ENCODE data around the gene PROB1. TPM values are rescaled to one million over a fixed set of nuclear protein-coding genes. Genes with fewer than 3 reads are reported as not detected.

PROB1 gene
- total RNA-seq, 4 donors from 2014 or later, result 0.55 to 1.1 (median 0.60) TPM; not detected in 1

- H3K4me1 ChIP-seq, result peaks cover 18 to 26% (median 25%) of the 10 kb centered on the region in 4 donors
- H3K4me3 ChIP-seq, result no peak overlapping the region
- peak; percentile 8 for DNase-seq
- H3K36me3 ChIP-seq, result no peaks in the 10 kb centered on the region
- intact Hi-C loops (cut with DNase I; ENCODE audit: low total_unique reads) (no loop called here), in situ Hi-C loops (cut with MboI; ENCODE audit: low pct_ligation_motif_present in 1 of 4, low pct_unique_long_range_greater_than_20kb in 1 of 4, low sequenced_read_pairs in 3 of 4) (no loop called here)
- no peak overlapping the region for H3K27ac ChIP-seq
- H3K27me3 ChIP-seq, result no peaks in the 10 kb centered on the region
- no peak for TF ChIP-seq CTCF (IDR thresholded peaks at IDR 0.05)
- TF ChIP-seq EP300 (IDR thresholded peaks at IDR 0.05; ENCODE audit: low read depth), result no peak
- no peak for TF ChIP-seq POLR2A (IDR thresholded peaks at IDR 0.05)
- TF ChIP-seq POLR2AphosphoS5 (IDR thresholded peaks at IDR 0.05), result no peak
- no peaks in the 10 kb centered on the region for H3K9me3 ChIP-seq
- 84 to 94% methylated on average over 7 to 47 of the region's 47 CpGs for WGBS, 2 donors (ENCODE audit: low coverage in 1 of 2)
These were observed 16.6 kb downstream of the PROB1 start for GRCh38 chr5:139378101-139378825.

- H3K4me1 ChIP-seq, result peaks cover 16 to 25% (median 22%) of the 10 kb centered on the region in 4 donors
- peak; percentile 1 for DNase-seq
- H3K9me3 ChIP-seq, result no peaks in the 10 kb centered on the region
- no peak overlapping the region for H3K27ac ChIP-seq
- no peak overlapping the region for H3K4me3 ChIP-seq
- 93% methylated on average over 3 of the region's 3 CpGs; no CpG with 5 or more reads in 1 of the 2 donors for WGBS, 2 donors (ENCODE audit: low coverage in 1 of 2)
- no peaks in the 10 kb centered on the region for H3K36me3 ChIP-seq
- no peaks in the 10 kb centered on the region for H3K27me3 ChIP-seq
- intact Hi-C loops (cut with DNase I; ENCODE audit: low total_unique reads), result no loop called here
- no peak for TF ChIP-seq CTCF (IDR thresholded peaks at IDR 0.05)
- TF ChIP-seq POLR2AphosphoS5 (IDR thresholded peaks at IDR 0.05), result no peak
- no peak for TF ChIP-seq POLR2A (IDR thresholded peaks at IDR 0.05)
- no peak for TF ChIP-seq EP300 (IDR thresholded peaks at IDR 0.05; ENCODE audit: low read depth)
- in situ Hi-C loops (cut with MboI; ENCODE audit: low pct_ligation_motif_present in 1 of 4, low pct_unique_long_range_greater_than_20kb in 1 of 4, low sequenced_read_pairs in 3 of 4), result no loop called here
These were observed 17.7 kb downstream of the PROB1 start for GRCh38 chr5:139377226-139377625.

GRCh38 chr5:139376364-139376763, 18.5 kb downstream of the PROB1 start:
- in situ Hi-C loops (cut with MboI; ENCODE audit: low pct_ligation_motif_present in 1 of 4, low pct_unique_long_range_greater_than_20kb in 1 of 4, low sequenced_read_pairs in 3 of 4) (no loop called here), intact Hi-C loops (cut with DNase I; ENCODE audit: low total_unique reads) (no loop called here)
- 85 to 94% methylated on average over 4 to 7 of the region's 7 CpGs for WGBS, 2 donors (ENCODE audit: low coverage in 1 of 2)
- Histone ChIP-seq H3K9me3 (no peaks in the 10 kb centered on the region), H3K27ac (no peak overlapping the region), H3K4me3 (no peak overlapping the region), H3K4me1 (peaks cover 16 to 18% (median 17%) of the 10 kb centered on the region in 4 donors), H3K27me3 (no peaks in the 10 kb centered on the region), H3K36me3 (no peaks in the 10 kb centered on the region)
- DNase-seq, result no peak
- TF ChIP-seq POLR2AphosphoS5 (IDR thresholded peaks at IDR 0.05) (no peak), EP300 (IDR thresholded peaks at IDR 0.05; ENCODE audit: low read depth) (no peak), CTCF (IDR thresholded peaks at IDR 0.05) (no peak), POLR2A (IDR thresholded peaks at IDR 0.05) (no peak)

- Histone ChIP-seq H3K9me3 (no peaks in the 10 kb centered on the region), H3K36me3 (peaks cover 0 to under 1% (median 0%) of the 10 kb centered on the region in 4 donors), H3K27ac (peak overlapping the region in 1 of 4 donors; percentile 83), H3K4me3 (no peak overlapping the region), H3K27me3 (no peaks in the 10 kb centered on the region), H3K4me1 (peaks cover 16 to 18% (median 17%) of the 10 kb centered on the region in 4 donors)
- no peak for DNase-seq
- in situ Hi-C loops (cut with MboI; ENCODE audit: low pct_ligation_motif_present in 1 of 4, low pct_unique_long_range_greater_than_20kb in 1 of 4, low sequenced_read_pairs in 3 of 4), result no loop called here
- 93% methylated on average over 2 of the region's 2 CpGs; no CpG with 5 or more reads in 1 of the 2 donors for WGBS, 2 donors (ENCODE audit: low coverage in 1 of 2)
- intact Hi-C loops (cut with DNase I; ENCODE audit: low total_unique reads), result no loop called here
- TF ChIP-seq POLR2AphosphoS5 (IDR thresholded peaks at IDR 0.05), result no peak
- no peak for TF ChIP-seq CTCF (IDR thresholded peaks at IDR 0.05)
- no peak for TF ChIP-seq EP300 (IDR thresholded peaks at IDR 0.05; ENCODE audit: low read depth)
- TF ChIP-seq POLR2A (IDR thresholded peaks at IDR 0.05), result no peak
These were observed 20.0 kb downstream of the PROB1 start for GRCh38 chr5:139374909-139375308.

All from transverse colon (tissue), 4 donors.